GM18508 (cell line): ENCODE measurements around the gene GNAS.
"Not testable (repeated sequence)": the region's sequence is repeated elsewhere in the genome, so short reads cannot be mapped to it uniquely, and the experiment has no call there.

Source experiments
- ATAC-seq: cut with Tn5 transposase; IDR thresholded peaks from one replicate; pipeline ENCODE4 v1.9.1; 2021; ENCODE audit warnings: moderate number of reproducible peaks; ENCODE audit not compliant: insufficient read depth, unreplicated experiment

The GNAS gene

DNA sequence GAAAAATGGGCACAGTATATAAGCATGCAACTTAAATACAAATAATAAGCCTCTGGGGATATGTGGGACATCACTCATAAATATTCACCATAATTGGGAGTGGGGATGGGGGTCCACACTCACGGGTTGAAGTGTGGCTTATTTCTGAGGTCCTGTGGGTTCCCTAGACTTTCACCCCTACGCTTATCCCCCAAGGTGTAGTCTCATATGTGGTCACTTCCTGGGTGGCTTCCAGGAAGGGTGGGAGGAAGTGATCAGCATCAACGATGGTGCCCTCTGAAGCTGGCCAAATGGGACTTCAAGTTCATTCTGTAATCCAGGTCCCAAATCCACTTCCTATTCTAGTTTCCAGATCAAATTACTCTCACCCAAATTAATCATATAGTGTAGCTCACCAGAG is 59.5 kb downstream of the GNAS start:
- no peak for ATAC-seq

DNA sequence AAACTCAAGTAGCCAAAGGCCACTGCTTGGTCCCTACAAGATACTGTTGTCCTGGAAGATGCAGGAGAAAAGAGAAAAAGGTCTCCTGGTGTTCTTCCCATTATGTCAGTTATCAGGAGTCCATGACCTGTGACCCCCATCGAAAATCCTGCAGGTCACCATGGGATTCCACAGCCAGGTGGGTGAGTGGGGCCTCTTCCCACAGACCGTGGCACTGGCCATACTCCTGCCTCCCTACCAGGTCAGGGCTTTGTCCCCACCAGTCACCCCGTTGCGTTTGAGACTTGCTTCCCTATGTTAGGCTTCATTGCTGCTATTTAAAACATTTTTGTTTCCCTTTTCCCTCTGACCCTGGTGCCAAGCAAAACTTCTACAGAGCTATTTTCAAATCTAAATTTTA is 60.6 kb downstream of the GNAS start:
- no peak for ATAC-seq

DNA sequence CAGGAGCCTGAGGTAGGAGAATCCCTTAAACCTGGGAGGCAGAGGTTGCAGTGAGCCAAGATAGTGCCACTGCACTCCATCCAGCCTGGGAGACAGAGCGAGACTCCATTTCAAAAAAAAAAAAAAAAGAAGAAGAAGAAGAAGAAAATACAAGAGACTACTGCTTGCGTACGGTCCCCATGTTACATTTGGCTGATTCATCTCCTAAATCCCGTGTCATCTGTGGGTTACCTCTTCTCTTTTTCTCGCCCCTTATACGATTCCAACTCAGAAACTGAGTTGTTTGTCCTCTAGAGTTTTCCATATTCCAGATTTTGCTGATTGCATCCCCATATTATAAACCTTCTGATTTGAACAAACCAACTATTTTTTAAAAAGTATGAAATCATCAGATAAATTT is 66.1 kb downstream of the GNAS start:
- ATAC-seq: no peak

DNA sequence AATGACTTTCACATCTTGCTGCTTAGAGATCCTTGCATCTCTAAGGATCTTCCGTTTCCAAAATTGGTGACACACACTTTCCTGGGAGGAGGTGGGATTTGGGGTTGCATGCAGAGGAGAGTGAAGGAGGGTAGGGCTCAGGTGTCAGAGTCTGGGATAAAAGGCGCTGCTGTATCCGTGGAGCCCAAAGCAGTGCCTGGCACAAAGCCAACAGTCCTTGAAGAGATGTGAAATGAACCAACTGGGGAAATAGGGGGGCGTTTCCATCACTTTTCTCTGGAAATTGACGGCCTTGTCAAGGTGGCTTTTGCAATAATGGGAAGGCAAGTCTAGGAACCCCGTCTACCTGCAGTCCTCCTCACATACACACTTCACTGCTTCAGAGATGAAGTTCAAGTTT is 69.0 kb downstream of the GNAS start:
- no peak for ATAC-seq

DNA sequence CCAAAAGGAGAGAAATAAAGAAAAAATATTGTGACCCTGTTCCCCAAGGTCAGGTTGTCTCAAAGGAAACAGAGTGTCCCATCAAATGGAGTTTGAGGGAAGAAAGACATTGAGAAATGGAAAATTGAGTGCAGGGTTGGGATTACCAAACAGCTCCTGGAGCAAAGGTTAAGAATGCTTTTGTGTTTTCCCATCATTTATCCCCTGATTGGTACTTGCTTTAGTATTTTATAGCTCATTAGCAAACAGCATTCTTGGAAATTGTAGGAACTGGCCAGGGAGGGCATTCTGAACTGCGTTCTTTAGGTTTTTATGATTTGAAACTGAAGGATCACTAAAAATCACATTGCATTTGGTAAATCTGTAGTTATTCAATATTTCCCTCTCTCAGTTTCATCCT is 69.5 kb downstream of the GNAS start:
- ATAC-seq: no peak

DNA sequence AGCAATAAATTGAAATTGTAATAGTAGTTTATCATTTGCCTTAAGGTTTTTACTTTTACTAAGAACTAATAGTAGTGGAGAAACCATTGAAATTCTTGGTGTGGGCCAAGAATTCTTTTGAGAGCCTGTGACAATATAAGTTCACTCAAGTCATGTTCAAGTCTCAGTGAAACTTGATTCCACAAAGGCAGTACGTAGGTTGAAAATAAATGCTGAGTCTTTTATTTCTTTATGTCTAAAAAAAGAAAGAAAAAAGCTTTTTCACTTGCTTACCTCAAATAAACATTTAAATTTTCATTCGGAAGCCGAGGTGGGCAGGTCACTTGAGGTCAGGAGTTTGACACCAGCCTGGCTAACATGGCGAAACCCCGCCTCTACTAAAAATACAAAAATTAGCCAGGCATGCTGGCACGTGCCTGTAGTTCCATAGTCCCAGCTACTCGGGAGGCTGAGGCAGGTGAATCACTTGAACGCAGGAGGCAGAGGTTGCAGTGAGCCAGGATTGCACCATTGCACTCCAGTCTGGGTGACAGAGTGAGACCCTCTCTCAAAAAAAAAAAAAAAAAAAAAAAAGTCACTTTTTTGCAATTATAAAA is 70.7 kb downstream of the GNAS start:
- no peak for ATAC-seq

DNA sequence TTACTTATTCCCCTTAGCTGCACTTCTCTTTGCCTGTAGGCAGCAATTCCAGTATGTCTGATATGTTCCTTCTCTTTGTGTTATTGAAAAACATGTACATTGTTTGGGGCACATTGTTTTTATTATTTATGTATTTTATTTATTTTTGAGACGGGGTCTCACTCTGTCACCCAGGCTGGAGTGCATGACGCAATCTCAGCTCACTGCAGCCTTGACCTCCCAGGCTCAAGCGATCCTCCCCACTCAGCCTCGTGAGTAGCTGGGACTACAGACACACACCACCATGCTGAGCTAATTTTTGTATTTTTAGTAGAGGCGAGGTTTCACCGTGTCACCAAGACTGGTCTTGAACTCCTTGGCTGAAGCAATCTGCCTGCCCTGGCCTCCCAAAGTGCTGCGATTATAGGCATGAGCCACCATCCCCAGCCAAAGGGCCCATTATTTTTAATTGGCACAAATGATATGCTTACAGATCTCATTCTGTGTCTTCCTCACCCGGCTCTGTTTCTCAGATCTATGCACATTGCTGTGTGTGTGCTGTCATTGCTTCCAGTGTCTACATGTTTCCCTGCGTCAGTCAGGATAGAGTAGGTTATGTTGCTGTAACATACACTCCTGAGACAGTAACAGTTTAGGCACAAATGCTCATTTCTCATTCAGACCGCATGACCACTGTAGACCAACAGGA is 74.4 kb downstream of the GNAS start:
- ATAC-seq: no peak

DNA sequence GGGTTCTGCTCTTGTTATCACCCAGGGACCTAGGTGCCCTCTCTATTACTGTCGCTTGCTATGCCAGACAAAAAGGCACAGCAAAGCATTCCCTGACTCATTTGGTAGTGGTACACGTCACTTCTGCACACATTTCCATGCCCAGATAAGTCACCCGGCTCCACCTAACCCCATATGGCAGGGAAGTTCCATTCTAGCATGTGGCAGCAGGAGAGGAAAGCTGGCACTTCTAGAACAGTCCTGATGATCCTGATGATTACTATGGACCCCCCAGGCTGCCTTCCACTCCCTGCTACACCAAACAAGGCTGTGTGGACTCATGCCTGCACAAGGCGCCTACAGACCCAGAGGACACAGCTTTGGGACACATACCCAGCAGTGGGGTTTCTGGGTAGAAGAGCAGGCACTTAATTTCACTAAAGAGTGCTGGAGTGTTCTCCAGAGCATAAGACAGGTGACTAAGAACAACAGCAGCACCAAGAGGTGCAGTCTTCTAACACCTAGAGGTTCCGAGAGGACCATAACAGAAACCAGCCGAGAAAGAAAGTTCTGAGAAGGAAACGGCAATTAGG is 75.1 kb downstream of the GNAS start:
- ATAC-seq: no peak

DNA sequence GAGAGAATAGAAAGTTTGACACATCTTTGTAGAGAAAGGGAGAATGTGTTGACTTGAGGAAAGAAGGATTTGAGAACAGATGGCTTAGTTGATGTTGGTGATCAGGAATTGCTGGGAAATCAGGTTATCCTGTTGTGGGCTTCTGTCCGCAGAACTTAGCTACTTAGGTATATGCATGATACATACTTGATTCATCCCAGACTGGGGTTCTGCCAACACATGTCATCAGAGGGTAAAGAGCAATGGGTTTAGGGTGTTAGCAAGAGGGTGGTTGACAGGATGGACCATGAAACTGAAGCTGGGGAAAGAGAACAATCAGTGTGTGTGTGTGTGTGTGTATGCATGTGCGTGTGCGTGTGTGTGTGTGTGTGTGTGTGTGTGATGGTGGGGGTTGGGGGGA is 78.0 kb downstream of the GNAS start:
- no peak for ATAC-seq

DNA sequence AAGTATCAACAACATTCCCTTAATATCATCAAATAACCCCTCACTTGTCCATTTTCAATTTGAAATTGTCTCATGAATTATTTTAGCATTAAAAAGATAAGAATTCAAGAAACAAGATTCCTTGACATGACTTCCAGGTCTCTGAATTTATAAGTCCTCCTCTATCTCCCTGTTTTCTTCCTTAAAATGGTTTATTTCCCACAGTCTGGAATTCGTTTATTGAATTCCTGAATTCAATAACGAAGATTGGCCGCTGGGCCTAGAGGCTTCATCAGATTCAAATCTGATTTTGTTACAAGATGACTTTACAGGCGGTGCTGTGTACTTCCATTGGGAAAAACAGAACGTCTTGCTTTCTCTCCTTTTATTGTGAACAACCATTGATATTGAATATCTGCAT is 79.7 kb downstream of the GNAS start:
- ATAC-seq: no peak

DNA sequence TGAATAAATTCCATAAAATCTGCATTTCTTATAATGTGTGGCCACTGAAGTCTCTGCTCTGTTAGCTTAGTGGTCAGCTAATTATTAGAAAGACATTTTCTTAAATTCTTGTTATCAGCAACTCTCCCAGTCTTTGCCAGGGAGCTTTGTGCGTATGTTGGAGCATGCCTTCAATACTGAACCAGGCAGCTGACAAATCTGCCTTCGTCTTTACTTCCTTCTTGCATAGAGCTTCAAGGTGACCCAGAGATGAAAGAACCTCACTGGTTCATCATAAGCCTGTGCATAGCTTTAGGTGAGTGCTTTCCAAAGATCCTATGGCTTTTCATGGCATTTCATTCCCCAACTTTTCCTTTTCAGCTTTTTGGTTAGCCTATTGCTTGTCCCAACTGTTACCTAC is 85.6 kb downstream of the GNAS start:
- no peak for ATAC-seq

DNA sequence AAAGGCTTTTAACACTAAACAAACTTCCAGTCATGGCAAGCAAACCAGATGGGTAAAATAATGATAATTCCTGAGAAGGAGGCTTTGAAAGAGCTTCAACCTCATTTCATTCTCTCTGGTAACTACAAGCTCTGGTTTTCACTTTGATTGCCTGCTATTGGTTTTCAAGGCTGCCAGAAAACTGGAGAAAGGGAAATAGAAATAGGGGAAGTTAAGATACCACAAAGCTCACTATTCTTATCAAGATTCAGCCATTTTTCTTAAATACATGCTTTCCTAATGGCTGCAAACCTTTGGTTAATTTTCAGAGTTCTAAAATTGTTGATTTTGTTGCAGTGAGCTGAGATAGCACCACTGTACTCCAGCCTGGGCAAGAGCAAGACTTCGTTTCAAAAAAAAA is 86.0 kb downstream of the GNAS start:
- no peak for ATAC-seq

DNA sequence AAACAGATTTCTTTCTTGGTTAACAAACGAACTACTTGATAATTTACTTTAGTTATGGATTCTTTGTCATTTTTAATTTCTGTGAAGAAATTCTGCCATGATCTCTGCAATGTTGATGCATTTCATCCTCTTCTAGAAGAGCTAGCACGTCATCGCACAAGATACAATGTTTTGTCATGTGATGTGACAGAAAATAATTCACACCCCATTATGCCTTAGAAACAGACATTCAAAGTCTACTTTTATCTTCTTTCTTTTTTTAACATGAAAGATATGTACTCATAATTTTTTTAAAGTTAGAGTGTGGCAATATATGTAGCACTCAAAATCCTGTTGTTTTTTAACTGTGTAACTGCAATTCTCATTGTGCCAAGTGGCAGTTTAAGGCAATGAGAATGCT is 89.0 kb downstream of the GNAS start:
- no peak for ATAC-seq

DNA sequence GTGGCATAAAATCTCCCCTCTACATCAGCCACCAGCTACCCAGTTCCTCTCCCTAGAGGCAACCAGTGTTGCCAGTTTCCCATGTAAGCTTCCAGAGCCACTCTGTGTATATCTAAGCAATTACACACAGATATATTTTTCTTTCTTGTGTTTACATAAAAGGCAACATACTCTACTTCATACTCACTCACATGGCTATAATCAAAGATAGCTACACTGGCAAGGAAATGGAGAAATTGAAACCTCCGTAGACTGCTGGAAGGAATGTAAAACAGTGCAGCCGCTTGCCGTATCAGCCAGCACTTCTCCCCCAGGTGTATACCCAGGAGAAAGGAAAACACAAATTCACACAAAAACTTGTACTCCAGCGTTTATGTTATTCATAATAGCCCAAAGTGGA is 90.0 kb downstream of the GNAS start:
- no peak for ATAC-seq

DNA sequence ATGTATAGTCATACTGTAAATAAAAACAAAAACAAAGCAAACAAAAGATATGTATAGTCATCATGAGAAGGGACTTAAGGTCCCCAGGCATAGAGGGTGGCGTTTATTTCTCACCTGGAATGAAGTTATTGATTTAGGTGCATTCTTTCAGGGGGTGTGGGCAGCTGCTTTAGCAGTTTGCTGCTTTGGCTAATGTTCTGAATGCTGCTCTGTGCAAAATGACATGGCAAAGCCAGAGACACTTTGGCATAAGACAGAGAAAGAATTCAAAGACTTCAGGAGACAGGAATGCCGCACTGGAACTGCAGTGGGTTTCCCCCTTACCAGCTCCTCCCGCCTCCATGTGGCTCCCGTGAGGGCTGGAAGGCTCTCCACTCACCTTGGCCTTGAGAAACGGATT is 92.1 kb downstream of the GNAS start:
- ATAC-seq: no peak

DNA sequence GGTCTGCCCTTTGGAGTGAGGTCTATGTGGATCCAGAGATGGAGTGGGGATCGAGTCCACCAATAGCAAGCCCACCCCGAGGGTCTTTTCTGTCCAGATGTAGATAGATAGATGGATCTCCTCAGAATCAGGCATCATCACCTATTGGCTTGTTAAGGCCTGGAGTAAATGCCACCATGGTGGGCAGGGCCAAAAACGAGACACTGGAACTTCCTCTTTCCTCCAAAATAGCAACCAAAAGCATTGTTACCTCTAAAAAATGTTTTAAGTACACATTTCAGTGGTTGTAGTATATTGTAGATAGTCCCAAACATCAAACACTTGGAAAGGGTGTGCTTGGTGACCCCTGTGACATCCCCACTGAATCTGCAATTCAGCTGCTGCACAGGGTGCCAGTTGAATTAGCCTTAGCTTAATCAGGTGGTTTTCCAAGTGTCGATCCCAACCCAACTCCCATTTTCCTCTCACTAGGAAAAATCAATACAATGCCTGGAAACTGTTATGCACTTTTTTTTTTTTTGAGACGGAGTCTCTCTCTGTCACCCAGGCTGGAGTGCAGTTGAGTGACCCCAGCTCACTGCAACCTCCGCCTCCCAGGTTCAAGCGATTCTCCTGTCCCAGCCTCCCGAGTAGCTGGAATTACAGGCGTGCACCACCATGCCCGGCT is 93.6 kb downstream of the GNAS start:
- ATAC-seq: no peak

DNA sequence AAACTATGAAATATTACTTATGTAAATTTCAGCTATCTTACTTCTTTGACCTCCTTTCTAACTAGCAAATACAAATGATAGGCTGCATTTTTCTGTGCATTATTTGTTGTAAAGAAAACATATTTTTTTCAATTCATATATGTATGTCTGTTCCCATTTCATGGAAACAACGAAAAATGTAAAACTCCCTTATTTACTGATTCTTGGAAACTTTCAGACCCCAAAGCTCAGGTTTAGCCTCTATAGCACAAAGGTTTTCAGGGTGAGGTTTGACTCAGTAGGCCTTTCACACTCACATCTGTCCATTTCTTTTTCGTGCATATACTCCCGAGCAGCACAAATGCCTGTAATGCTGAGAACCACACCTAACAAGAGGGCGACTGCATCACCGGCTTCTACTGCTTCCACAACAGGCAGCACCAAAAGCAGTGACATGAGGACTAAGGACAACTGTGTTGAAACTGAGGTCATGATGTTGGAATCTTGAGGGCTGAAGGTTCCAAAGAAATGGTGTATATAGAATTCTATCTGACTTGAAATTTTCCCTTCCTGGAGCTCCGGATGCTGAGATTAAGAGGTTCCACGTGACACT is 95.4 kb downstream of the GNAS start:
- ATAC-seq: not testable (repeated sequence)

DNA sequence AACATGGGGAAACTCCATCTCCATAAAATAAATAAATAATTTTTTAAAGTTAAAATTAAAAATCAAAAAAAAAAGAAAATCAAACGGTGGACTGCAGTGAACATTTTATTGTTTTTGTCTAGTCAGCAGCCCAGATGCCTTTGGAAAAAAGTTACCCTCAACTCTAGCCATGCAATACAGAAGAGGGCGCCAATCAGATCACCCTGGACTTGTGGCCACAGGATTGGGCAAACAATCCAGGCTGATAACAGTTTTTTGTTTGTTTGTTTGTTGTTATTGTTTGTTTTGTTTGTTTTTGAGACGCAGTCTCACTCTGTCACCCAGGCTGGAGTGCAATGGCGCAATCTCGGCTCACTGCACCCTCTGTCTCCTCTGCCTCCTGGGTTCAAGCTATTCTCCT is 98.1 kb downstream of the GNAS start:
- no peak for ATAC-seq

DNA sequence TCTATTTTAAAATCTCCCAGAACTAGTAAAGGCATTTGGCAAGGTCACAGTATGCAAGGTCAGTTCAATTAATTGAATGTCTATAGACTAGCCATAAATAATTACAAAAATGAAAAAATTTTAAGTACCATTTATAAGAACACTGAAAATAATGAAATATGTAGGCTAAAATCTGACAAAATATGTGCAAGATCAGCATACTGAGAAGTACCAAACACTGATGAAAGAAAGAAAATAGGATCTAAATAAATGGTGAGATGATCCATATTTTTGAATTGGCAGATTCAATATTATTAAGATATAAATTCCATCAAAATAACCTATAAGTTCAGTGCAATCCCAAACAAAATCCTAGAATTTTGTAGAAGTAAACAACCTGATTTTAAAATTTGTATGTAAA is 100.5 kb downstream of the GNAS start:
- ATAC-seq: no peak

DNA sequence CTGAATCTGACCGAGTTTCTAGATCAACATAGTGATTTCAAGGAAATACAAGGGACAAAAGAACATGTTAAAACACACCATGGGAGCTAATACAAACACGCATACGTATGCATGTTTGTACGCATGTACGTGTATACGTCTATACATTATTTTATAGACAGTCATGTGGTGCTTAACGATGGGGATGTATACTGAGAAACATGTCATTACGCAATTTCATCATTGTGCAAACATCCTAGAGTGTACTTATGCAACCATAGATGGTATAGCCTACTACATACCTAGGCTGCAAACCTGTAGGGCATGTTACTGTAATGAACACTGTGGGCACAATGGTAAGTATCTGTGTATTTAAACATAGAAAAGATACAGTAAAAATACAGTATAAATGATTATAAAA is 103.6 kb downstream of the GNAS start:
- no peak for ATAC-seq

DNA sequence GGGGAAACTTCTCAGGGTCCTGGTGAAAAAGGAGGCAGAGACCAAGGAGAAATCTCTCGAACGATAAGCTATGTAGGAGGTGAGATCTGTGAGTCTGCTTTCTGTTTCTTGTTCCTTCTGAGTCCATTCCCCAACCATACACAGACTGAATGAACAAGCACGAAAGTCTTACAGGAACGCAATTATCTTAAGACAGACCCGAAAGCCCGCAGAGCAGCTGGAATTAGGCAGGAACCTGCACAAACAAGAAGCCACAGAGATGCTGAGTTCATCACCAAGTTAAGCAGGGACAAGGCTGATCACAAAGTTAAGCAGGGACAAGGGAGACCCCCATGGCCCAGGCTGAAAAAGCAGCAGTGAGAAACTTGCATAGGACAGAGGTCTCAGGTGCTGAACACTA is 107.1 kb downstream of the GNAS start:
- no peak for ATAC-seq
